Measurements from ENCODE around the gene MCC.

MCC gene

DNA sequence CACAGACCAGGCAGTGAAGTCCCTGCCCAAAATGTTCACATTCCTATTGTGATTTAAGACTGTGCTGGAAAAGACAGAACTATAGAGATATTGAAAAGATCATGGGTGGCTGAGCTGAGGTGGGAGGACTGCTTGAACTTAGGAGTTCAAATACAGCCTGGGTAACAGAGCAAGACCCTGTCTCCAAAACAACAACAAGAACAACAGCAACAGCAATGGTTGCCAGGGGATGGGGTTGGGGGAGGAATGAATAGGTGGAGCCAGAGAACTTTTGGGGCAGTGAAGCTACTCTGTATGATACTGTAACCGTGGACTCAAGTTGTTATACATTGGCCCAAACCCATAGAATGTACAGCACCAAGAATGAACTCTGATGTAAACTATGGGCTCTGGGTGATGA lies 423.4 kb downstream of the MCC start:
- no peak for FAIRE-seq

DNA sequence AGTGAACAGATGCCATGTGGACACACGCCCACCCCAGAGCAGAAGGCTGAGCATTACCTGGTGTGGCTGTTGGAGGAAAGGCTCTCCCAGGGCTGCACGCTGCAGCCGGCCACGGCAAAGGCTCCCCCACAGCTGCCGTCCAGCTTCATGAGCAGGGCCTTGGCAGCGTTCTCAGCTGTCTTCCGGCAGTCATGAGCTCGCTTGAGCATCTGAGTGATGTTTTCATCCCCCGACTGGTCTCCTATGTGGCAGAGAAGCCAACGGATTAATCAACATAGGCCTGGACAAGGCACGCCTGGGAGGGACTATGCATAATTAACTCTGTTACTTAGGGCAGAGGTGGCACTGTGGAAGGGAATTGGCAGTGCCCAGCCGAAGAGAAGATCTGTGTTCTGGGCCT lies 424.3 kb downstream of the MCC start:
- FAIRE-seq, result no peak

DNA sequence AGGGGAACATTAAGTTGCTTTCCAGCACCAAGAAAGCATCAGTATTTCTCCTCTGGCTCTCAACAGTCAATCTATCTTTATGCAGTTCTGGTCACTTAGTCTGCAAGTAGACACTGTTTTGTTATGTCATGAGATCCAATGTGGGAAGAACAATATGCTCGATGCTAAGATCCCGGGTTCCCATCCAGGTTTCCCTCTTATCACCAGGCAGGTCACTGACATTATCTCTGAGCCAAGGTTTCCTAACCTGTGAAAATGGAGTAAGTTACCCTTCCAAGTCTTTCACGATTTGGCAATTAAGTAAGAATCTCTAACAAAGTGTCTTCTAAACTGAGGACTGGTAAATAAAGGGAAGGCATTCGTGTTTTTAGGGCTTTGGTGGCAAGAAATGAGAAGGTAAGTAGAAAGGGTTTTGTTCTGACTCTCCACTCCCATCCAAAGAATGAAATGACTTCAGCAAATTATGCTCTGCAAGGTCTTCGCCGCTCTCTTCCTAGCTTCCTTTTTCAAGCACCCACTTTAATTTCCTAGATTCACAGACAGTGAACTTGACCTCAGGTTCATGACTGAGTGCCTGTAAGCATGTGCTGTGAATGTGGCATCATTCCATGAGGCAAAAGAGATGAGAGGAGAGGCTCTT lies 425.3 kb downstream of the MCC start:
- FAIRE-seq, result no peak

DNA sequence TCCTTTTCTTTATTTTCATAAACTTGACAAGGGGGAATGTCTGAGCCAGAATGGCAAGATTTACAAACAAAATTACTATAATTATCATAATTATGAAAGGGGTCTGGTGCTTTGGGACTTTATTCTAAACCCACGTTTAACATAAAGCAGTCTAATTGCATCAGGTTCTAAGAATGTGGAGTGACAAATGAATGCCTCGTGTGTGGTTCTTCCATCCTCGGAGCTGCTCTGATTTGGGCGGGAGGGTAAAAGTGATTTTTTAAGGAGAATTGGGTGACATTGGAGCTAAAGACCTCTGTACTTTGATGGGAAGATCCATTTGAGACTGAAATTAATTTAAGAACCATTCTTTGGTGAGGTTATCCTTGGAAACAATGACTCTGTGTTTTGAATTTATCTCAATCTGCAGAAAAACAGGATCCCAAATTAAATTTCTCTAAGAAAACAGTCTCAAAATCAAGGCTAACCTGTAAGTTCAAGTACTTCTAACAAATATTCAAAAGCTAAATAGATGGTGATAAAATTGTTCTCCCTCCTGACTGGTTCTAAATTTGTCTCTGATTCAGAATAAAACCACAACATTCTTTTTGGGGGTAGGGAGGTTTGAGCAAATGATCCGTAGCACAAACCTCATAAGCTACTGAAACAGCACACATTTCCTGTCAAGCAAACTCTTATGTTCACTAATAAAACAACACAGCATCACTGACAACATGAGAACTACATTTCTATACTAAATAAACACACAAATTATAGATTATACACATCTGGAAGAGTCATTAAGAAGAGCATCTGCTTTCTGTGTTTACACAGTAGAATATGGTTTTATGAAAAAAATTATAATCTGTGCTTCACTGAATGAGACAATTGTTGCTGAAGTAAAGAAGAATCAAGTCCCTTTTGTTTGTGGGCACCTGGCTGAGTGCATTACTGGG lies 426.1 kb downstream of the MCC start:
- FAIRE-seq, result no peak

DNA sequence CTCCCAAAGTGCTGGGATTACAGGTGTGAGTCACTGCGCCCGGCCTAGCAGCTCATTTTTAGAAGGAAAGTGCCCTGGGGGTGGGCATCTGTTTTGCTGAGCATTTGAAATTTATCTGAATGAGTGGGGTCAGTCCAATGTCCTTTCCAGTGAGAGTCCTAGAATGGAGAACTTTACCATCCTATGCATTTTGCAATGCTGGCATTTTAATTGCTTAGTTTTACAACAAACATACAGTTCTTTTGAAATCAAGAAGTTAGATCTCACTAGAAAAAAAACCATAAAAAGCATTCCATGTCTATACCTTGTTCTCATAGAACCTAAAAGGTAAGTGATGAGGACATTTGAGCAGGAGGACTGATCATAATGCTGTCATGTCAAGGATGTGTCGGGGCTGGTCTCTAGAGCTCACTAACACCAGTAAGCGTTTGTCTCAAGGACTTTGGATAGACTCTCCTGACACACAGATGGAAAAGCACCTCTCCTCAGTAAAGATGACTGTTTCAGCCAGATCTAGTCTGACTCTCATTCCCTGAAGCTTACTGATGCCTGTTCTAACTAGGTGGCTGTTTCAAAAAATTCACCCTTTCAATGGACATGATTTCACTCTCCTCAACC lies 427.7 kb downstream of the MCC start:
- no peak for FAIRE-seq

DNA sequence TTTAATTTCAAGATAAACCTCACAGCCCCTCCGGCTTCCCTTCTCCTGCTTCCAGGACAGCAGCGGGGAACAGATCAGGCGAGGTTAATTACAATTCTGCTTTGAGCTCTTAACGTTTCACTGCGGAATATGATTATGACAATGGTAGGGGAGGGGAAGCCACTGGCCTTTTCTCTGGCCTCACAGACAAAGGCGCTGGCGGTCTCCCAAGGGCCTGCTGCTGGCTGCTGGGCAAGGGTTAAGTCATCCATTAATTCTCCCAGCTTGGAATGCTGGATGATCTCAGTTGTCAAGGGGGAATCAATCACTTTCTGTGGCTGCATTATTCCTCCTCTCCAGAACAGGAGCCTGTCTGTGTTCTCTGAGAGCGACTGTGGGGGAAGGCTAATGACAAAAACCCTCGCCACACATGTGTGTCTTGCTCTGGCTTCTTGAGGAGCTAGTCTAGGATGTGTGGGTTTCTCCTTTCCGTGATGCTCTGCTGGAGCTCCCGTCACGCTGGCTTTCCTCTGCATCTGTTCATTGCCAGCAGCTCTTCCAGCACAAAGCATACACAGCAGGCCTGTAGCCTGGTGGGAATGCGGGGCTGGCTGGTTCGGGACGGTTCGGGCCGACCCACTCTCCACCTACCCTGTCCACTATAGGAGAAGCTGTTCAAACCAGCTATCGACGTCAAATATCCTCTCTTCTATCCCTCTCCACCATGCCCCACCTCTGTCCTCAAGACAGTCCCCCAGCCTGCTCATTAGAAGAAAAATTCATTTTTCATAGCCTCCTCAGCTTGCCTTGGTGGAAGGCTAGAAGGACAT lies 428.8 kb downstream of the MCC start:
- FAIRE-seq, result no peak

- no peak for FAIRE-seq
Observed at GRCh38 chr5:113058706-113059226, 429.5 kb downstream of the MCC start.

- no peak for FAIRE-seq
Observed at GRCh38 chr5:113058269-113058668, 430.0 kb downstream of the MCC start.

DNA sequence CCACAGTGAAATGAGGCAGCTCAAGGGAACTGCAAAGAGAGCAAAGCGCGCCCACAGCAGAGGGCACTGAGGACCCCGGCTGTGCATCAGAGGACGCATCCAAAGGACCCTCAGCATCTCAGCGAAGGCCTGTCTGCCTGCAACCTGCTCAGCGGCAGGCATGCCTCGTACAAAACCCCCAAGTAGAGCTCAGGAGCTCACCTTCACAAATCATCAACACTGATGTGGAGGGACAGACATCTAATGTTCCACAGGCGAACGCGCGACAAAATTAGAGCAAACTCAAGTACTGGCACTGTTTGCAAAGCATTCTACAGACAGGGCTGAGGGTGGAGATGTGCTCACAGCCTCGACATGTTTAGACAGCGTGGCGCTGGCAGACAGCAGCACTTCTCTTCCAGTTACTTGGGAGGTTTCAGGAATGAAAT lies 430.7 kb downstream of the MCC start:
- FAIRE-seq, result no peak

DNA sequence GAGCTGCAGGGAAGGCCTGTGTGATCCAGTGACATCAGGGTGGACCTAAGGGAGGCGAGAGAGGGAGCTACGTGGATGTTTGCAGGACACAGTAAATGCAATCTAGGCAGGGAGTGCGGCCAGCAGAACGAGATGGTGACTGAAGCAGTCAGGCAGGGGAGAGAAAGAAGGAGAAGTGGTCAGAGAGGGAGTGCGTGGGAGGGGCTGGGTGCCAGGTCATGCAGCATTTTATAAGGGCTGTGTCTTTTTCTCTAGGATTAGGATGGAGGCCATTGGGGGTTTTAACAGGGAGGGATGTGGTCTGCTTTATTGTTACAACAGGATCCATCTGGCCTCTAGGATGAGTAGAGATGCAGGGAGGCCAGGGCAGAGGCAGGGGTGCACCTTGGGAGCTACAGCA lies 431.3 kb downstream of the MCC start:
- no peak for FAIRE-seq

GRCh38 chr5:113054899-113055298 lies 433.4 kb downstream of the MCC start:
- no peak for FAIRE-seq

GRCh38 chr5:113053511-113053995 lies 434.7 kb downstream of the MCC start:
- FAIRE-seq, result no peak

- no peak for FAIRE-seq
Observed at GRCh38 chr5:113052041-113052795, 436.0 kb downstream of the MCC start.

DNA sequence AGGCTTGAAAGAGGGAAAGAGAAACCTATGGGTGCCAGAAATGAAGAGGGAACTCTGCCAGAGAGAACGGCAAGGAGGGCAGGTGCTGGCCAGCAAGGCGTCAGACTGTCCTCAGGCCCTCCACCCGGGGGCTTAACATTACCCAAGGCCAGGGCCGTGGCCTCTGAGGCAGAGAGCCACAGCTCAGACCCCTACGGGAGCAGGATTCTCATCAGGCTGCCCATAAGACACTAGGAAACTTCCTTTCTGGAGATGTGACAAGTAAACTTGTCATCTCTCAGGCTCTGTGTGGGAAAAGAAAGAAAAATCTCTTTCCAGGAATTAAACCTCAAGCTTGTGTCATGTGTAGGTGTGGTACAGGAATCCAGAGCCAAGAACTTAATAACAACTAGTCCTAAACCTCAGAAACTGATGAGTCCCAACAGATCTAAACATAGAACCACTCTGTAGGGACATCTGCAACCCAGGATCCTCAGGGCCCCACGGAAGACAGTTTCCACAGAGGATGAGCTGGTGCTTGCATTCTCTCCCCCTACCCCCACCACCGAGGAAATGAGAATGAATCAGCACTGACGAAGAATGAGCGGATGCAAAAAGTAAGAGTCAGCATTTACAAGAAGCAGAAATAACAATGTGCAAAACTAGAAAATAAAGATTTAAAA lies 437.4 kb downstream of the MCC start:
- FAIRE-seq, result no peak

- FAIRE-seq, result no peak
Observed at GRCh38 chr5:113048931-113049330, 439.3 kb downstream of the MCC start.

- FAIRE-seq, result no peak
Observed at GRCh38 chr5:113047733-113048652, 440.3 kb downstream of the MCC start.

DNA sequence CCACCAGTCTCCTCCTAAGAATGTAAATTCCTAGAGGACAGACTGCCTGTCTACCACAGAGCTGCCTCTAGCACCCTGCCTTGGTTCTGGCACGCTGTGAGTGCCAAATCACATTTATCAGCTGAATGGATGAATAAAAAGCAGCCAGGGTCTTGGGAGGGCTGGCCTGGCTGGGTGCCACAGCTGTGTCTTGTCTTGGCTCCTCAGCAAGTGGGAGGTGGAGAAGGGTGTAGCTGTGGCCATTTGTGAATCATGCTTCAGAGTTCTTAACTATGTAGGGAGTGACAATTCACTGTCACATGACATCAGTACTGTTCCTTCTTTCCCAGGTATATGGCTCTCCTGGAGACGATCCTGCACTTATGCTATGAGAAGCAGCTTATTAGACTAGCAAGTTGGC lies 441.0 kb downstream of the MCC start:
- no peak for FAIRE-seq

DNA sequence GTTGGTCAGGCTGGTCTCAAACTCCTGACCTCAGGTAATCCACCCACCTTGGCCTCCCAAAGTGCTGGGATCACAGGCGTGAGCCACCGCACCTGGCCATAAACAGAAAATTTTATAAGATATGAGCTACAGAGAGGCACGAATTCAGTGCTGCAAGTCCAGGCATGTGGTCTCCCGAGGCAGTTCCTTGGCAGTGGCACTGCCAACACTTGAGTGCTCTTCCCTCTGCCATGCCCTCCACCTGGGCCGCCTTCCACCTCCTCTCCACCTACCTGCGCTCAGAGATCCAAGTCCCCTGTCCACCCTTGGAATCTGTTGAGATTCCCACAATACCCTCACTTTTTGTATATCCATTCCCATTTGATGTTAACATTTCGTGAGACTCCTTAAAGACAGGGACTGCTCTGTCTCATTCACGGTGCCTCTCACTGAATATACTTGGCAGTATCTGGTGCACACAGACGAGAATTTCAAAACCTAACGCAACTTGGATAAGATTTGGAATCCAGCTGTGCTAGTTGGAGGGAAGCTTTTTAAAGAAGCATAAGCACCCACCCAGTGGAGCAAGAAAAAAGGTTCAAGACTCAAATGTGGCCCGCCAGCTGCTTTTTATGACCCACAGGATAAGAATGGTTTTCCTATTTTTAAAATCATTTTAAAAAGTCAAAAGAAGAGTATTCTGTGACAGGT lies 443.3 kb downstream of the MCC start:
- no peak for FAIRE-seq

- no peak for FAIRE-seq
Observed at GRCh38 chr5:113043491-113043931, 444.7 kb downstream of the MCC start.
